ENCODE measurements around the gene VARS1.
"Not testable (repeated sequence)": the region's sequence is repeated elsewhere in the genome, so short reads cannot be mapped to it uniquely, and the experiment has no call there.

VARS1 gene

DNA sequence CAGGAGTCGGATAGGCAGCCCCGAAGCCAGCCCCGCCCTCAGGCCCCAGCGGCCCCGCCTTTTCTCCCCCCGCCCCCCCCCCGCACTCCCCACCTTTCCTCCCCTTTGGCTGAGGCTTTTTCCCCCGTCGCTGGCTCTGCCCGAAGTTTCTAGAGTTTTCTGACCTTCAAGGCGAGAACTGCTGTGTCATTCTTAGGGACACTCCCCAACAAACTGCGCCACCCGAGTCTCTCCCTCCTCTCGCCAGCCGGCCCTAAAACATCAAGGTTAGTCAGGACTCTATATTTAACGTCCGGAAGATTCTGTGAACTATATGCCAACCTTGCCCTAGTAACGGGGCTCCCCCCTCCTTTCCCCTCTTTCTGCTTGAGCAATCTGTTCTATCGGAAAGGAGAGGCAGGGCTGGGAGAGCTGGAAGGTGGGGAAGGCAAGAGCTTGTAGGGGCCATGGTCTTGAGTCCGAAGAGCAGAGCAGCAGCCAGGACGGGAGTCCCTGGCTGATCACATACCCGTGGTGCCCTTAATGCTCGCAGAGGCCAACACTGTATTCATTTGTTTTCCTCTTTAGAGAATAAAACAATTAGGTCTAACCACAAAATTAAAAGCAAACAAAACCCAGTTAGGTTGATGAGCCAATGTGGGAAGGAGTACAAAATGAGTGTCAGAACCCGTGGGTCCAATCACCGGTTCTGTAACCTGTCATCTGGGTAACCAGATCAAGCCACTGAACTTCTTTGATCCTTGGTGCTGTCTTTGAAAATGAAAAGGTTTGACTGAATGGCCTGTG, 26.7 kb upstream of the VARS1 start:
- Histone ChIP-seq H3K27ac (ENCODE audit: low read depth in 2 of 2, low read length in 2 of 2) (peak overlapping the region; percentile 98), H3K27me3 (ENCODE audit: control insufficient read depth in 2 of 2, insufficient read depth in 2 of 2, low read length in 2 of 2) (no peaks in the 10 kb centered on the region), H3K4me3 (ENCODE audit: low read length in 2 of 2) (peak overlapping the region; percentile 59 to 87), H3K36me3 (ENCODE audit: control insufficient read depth in 2 of 2, insufficient read depth in 2 of 2, low read length in 2 of 2) (no peaks in the 10 kb centered on the region), H3K4me1 (ENCODE audit: control insufficient read depth in 2 of 2, insufficient read depth in 2 of 2, low read length in 2 of 2) (peaks cover 49 to 55% of the 10 kb centered on the region in 2 donors), H3K9ac (ENCODE audit: low read depth in 1 of 2, low read length in 2 of 2) (peak overlapping the region; percentile 88 to 89), H3K9me3 (ENCODE audit: control insufficient read depth in 2 of 2, low read length in 2 of 2) (no peaks in the 10 kb centered on the region)

DNA sequence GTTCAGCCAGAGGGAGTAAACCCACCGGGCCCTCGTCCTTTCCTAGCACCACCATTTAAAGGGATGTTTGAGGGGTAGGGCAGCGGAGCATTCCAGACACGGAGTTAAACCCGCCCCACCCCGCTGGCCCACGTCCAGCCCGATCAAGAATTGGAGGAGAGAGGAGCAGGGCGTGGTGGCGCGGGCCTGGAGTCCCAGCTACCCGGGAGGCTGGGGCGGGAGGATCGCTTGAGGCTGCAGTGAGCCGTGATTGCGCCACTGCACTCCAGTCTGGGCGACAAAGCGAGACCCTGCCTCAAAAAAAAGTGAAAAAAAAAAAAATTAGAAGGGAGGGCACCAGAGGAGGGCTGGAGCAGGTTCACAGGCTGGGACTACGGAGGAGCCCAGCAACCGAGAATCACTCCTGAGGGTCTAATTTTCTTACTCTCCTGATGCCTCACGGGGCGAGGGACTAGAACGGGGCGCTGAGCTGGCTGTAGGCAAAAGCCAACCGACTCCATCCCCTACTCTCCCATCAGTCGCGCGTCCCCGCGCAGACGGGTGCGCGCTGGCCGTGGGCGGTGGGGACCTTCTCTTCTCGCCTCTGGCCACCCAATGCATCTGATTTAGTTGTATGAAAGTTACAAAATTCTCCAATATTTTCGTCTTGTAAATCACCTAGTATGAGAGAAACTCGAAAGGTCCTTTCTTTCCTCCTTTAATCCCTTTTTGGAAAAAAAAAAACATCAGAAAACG, 25.9 kb upstream of the VARS1 start:
- Histone ChIP-seq H3K27me3 (ENCODE audit: control insufficient read depth in 2 of 2, insufficient read depth in 2 of 2, low read length in 2 of 2) (no peaks in the 10 kb centered on the region), H3K27ac (ENCODE audit: low read depth in 2 of 2, low read length in 2 of 2) (peak overlapping the region; percentile 98), H3K4me3 (ENCODE audit: low read length in 2 of 2) (peak overlapping the region; percentile 59 to 87), H3K9ac (ENCODE audit: low read depth in 1 of 2, low read length in 2 of 2) (peak overlapping the region; percentile 77 to 82), H3K9me3 (ENCODE audit: control insufficient read depth in 2 of 2, low read length in 2 of 2) (no peaks in the 10 kb centered on the region), H3K36me3 (ENCODE audit: control insufficient read depth in 2 of 2, insufficient read depth in 2 of 2, low read length in 2 of 2) (no peaks in the 10 kb centered on the region), H3K4me1 (ENCODE audit: control insufficient read depth in 2 of 2, insufficient read depth in 2 of 2, low read length in 2 of 2) (peaks cover 43 to 52% of the 10 kb centered on the region in 2 donors)

DNA sequence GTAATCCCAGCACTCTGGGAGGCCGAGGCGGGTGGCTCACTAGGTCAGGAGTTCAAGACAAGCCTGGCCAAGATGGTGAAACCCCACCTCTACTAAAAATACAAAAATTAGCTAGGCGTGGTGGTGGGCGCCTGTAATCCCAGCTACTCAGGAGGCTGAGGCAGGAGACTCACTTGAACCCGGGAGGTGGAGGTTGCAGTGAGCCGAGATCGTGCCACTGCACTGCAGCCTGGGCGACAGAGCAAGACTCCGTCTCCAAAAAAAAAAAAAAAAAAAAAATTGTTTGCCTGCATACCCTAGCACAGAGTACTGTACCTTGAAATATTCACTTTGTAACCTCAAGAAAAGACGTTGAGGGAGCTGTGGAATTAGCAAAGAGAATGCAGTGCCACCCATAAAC, 24.8 kb upstream of the VARS1 start:
- peak overlapping the region in 1 of 2 donors; percentile 77 for H3K9ac ChIP-seq (ENCODE audit: low read depth in 1 of 2, low read length in 2 of 2)
- peak overlapping the region; percentile 98 for H3K27ac ChIP-seq (ENCODE audit: low read depth in 2 of 2, low read length in 2 of 2)
- H3K27me3 ChIP-seq (ENCODE audit: control insufficient read depth in 2 of 2, insufficient read depth in 2 of 2, low read length in 2 of 2); H3K36me3 ChIP-seq (ENCODE audit: control insufficient read depth in 2 of 2, insufficient read depth in 2 of 2, low read length in 2 of 2); H3K4me3 ChIP-seq (ENCODE audit: low read length in 2 of 2); H3K9me3 ChIP-seq (ENCODE audit: control insufficient read depth in 2 of 2, low read length in 2 of 2): not testable (repeated sequence)
- peaks cover 35 to 47% of the 10 kb centered on the region in 2 donors for H3K4me1 ChIP-seq (ENCODE audit: control insufficient read depth in 2 of 2, insufficient read depth in 2 of 2, low read length in 2 of 2)

DNA sequence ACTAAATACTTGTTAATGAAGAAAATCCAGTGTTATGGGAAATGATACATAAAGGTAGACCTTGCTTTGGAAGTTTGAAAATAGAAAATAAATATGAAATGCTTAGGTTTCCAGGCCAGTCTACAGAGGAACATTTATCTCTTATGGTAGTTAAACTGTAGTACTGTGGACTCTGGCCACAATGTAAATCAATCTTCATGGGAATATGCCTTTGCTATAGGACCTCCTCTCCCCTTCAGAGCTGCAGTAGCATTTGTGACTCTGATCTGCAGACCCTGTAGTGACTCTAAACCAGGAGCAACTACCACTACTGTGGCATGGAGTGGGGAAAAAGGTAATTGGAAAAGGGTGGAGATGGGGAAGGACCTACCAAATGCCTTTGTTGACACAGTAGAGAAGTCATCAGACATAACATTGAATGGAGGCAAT, 24.3 kb upstream of the VARS1 start:
- H3K27me3 ChIP-seq (ENCODE audit: control insufficient read depth in 2 of 2, insufficient read depth in 2 of 2, low read length in 2 of 2), result no peaks in the 10 kb centered on the region
- H3K9ac ChIP-seq (ENCODE audit: low read depth in 1 of 2, low read length in 2 of 2), result peak overlapping the region in 1 of 2 donors; percentile 1
- peak overlapping the region; percentile 73 to 77 for H3K27ac ChIP-seq (ENCODE audit: low read depth in 2 of 2, low read length in 2 of 2)
- no peaks in the 10 kb centered on the region for H3K36me3 ChIP-seq (ENCODE audit: control insufficient read depth in 2 of 2, insufficient read depth in 2 of 2, low read length in 2 of 2)
- H3K9me3 ChIP-seq (ENCODE audit: control insufficient read depth in 2 of 2, low read length in 2 of 2), result no peaks in the 10 kb centered on the region
- peaks cover 31 to 47% of the 10 kb centered on the region in 2 donors for H3K4me1 ChIP-seq (ENCODE audit: control insufficient read depth in 2 of 2, insufficient read depth in 2 of 2, low read length in 2 of 2)
- no peak overlapping the region for H3K4me3 ChIP-seq (ENCODE audit: low read length in 2 of 2)

DNA sequence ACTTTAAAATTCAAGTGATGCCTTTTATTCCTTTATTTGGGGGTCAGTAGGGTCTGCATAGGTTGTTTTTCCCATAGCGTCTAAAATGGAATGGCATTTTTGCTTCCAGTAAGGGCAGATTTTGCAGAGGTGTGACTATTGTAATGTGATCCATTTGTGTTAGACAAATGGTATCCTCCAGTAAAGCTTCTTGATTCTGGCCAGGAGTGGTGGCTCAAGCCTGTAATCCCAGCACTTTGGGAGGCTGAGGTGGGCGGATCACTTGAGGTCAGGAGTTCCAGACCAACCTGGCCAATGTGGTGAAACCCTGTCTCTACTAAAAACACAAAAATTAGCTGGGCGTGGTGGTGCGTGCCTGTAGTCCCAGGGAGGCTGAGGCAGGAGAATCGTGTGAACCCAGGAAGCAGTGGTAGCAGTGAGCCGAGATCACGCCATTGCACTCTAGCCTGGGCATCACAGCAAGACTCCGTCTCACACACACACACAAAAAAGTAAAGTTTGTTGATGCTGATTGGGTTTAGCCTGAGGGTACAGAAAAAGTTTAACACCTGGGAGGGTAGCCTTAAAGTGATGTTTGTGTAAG, 22.5 kb upstream of the VARS1 start:
- not testable (repeated sequence) for H3K27me3 ChIP-seq (ENCODE audit: control insufficient read depth in 2 of 2, insufficient read depth in 2 of 2, low read length in 2 of 2); H3K9me3 ChIP-seq (ENCODE audit: control insufficient read depth in 2 of 2, low read length in 2 of 2); H3K36me3 ChIP-seq (ENCODE audit: control insufficient read depth in 2 of 2, insufficient read depth in 2 of 2, low read length in 2 of 2)
- peak overlapping the region in 1 of 2 donors; percentile 67 for H3K27ac ChIP-seq (ENCODE audit: low read depth in 2 of 2, low read length in 2 of 2)
- peaks cover 34 to 49% of the 10 kb centered on the region in 2 donors for H3K4me1 ChIP-seq (ENCODE audit: control insufficient read depth in 2 of 2, insufficient read depth in 2 of 2, low read length in 2 of 2)
- H3K4me3 ChIP-seq (ENCODE audit: low read length in 2 of 2), result peak overlapping the region; percentile 57 to 76
- peak overlapping the region; percentile 44 to 69 for H3K9ac ChIP-seq (ENCODE audit: low read depth in 1 of 2, low read length in 2 of 2)

DNA sequence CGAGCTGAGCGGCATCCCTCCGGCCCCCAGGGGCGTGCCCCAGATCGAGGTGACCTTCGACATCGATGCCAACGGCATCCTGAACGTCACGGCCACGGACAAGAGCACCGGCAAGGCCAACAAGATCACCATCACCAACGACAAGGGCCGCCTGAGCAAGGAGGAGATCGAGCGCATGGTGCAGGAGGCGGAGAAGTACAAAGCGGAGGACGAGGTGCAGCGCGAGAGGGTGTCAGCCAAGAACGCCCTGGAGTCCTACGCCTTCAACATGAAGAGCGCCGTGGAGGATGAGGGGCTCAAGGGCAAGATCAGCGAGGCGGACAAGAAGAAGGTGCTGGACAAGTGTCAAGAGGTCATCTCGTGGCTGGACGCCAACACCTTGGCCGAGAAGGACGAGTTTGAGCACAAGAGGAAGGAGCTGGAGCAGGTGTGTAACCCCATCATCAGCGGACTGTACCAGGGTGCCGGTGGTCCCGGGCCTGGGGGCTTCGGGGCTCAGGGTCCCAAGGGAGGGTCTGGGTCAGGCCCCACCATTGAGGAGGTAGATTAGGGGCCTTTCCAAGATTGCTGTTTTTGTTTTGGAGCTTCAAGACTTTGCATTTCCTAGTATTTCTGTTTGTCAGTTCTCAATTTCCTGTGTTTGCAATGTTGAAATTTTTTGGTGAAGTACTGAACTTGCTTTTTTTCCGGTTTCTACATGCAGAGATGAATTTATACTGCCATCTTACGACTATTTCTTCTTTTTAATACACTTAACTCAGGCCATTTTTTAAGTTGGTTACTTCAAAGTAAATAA, 21.8 kb upstream of the VARS1 start:
- Histone ChIP-seq H3K4me1 (ENCODE audit: control insufficient read depth in 2 of 2, insufficient read depth in 2 of 2, low read length in 2 of 2) (peaks cover 28 to 42% of the 10 kb centered on the region in 2 donors), H3K27ac (ENCODE audit: low read depth in 2 of 2, low read length in 2 of 2) (peak overlapping the region; percentile 39 to 67), H3K9ac (ENCODE audit: low read depth in 1 of 2, low read length in 2 of 2) (peak overlapping the region; percentile 38 to 69), H3K4me3 (ENCODE audit: low read length in 2 of 2) (peak overlapping the region; percentile 57 to 76)
- not testable (repeated sequence) for H3K27me3 ChIP-seq (ENCODE audit: control insufficient read depth in 2 of 2, insufficient read depth in 2 of 2, low read length in 2 of 2); H3K9me3 ChIP-seq (ENCODE audit: control insufficient read depth in 2 of 2, low read length in 2 of 2); H3K36me3 ChIP-seq (ENCODE audit: control insufficient read depth in 2 of 2, insufficient read depth in 2 of 2, low read length in 2 of 2)

DNA sequence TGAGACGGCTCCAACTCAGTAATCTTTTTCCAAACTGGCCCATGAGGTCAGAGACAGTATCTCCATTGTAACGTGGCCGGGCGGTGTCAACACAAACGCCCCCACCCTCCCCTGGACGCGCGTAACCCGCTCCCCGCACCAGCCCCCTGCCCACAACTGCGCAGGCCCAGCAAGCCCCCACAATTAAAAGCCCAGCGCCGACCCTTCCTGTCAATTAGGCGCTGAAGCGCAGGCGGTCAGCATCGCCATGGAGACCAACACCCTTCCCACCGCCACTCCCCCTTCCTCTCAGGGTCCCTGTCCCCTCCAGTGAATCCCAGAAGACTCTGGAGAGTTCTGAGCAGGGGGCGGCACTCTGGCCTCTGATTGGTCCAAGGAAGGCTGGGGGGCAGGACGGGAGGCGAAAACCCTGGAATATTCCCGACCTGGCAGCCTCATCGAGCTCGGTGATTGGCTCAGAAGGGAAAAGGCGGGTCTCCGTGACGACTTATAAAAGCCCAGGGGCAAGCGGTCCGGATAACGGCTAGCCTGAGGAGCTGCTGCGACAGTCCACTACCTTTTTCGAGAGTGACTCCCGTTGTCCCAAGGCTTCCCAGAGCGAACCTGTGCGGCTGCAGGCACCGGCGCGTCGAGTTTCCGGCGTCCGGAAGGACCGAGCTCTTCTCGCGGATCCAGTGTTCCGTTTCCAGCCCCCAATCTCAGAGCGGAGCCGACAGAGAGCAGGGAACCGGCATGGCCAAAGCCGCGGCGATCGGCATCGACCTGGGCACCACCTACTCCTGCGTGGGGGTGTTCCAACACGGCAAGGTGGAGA, 19.7 kb upstream of the VARS1 start, which contains the start of the genes HSPA1A and HSPA1L:
TSS of gene HSPA1A (plus strand) at position 519 of the 814 bp plus-strand sequence. CDS start at position 733, 214 bp downstream.
TSS of gene HSPA1L (minus strand) at position 259 of the 814 bp plus-strand sequence. CDS start 3,311 bp downstream, outside the sequence.
- H3K9me3 ChIP-seq (ENCODE audit: control insufficient read depth in 2 of 2, low read length in 2 of 2), result no peaks in the 10 kb centered on the region
- H3K9ac ChIP-seq (ENCODE audit: low read depth in 1 of 2, low read length in 2 of 2), result peak within 1 kb of the TSS; percentile 80 to 83
- H3K27me3 ChIP-seq (ENCODE audit: control insufficient read depth in 2 of 2, insufficient read depth in 2 of 2, low read length in 2 of 2), result no peaks in the 10 kb centered on the region
- H3K4me1 ChIP-seq (ENCODE audit: control insufficient read depth in 2 of 2, insufficient read depth in 2 of 2, low read length in 2 of 2), result peaks cover 19 to 29% of the 10 kb centered on the region in 2 donors
- H3K27ac ChIP-seq (ENCODE audit: low read depth in 2 of 2, low read length in 2 of 2), result peak within 1 kb of the TSS; percentile 97 to 99
- peak within 1 kb of the TSS; percentile 76 to 84 for H3K4me3 ChIP-seq (ENCODE audit: low read length in 2 of 2)
- H3K36me3 ChIP-seq (ENCODE audit: control insufficient read depth in 2 of 2, insufficient read depth in 2 of 2, low read length in 2 of 2), result peaks cover 0 to 2% of the 10 kb centered on the region in 2 donors

DNA sequence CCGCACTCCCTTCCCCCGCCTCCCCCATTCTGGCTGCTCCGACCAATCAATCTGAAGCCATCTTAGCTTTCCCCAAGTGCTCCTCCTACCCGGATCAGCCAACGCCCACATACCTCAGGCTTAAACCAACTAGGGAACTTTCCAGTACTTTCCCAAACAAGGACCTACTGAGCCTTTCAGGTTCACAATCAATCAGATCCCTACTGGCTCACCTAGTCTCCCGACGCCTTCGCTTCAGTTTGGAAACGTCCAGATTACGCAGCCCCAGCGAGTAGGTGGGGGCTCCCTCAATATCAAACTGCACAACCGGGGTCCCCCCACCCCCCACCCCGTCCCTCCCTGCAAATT, 19.1 kb upstream of the VARS1 start:
- peak overlapping the region; percentile 80 to 83 for H3K9ac ChIP-seq (ENCODE audit: low read depth in 1 of 2, low read length in 2 of 2)

DNA sequence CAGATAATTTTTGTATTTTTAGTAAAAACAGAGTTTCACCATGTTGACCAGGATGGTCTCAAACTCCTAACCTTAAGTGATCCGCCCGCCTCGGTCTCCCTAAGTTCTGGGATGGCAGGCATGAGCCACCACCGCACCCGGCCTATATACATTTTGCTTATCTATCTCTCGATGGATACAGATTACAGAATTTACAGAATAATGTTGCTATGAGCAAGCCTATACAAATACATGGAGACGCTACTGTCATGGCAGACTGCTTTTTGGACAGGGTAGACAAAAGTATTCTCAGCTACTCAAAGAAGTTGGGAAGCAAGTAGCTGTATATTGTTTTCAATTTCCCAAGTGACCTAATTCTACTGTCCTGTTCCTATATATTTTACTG, 17.9 kb upstream of the VARS1 start:
- no peaks in the 10 kb centered on the region for H3K27me3 ChIP-seq (ENCODE audit: control insufficient read depth in 2 of 2, insufficient read depth in 2 of 2, low read length in 2 of 2)
- peak overlapping the region; percentile 58 to 76 for H3K4me3 ChIP-seq (ENCODE audit: low read length in 2 of 2)
- no peaks in the 10 kb centered on the region for H3K9me3 ChIP-seq (ENCODE audit: control insufficient read depth in 2 of 2, low read length in 2 of 2)
- peaks cover 0 to 2% of the 10 kb centered on the region in 2 donors for H3K36me3 ChIP-seq (ENCODE audit: control insufficient read depth in 2 of 2, insufficient read depth in 2 of 2, low read length in 2 of 2)
- H3K27ac ChIP-seq (ENCODE audit: low read depth in 2 of 2, low read length in 2 of 2), result peak overlapping the region; percentile 94 to 97
- H3K4me1 ChIP-seq (ENCODE audit: control insufficient read depth in 2 of 2, insufficient read depth in 2 of 2, low read length in 2 of 2), result peaks cover 7 to 16% of the 10 kb centered on the region in 2 donors
- H3K9ac ChIP-seq (ENCODE audit: low read depth in 1 of 2, low read length in 2 of 2), result peak overlapping the region; percentile 63 to 78

More for the DNA sequence above, 19.1 kb upstream of the VARS1 start:
- Histone ChIP-seq H3K9me3 (ENCODE audit: control insufficient read depth in 2 of 2, low read length in 2 of 2) (no peaks in the 10 kb centered on the region), H3K27me3 (ENCODE audit: control insufficient read depth in 2 of 2, insufficient read depth in 2 of 2, low read length in 2 of 2) (no peaks in the 10 kb centered on the region), H3K36me3 (ENCODE audit: control insufficient read depth in 2 of 2, insufficient read depth in 2 of 2, low read length in 2 of 2) (peaks cover 0 to 2% of the 10 kb centered on the region in 2 donors), H3K4me1 (ENCODE audit: control insufficient read depth in 2 of 2, insufficient read depth in 2 of 2, low read length in 2 of 2) (peaks cover 13 to 23% of the 10 kb centered on the region in 2 donors), H3K4me3 (ENCODE audit: low read length in 2 of 2) (peak overlapping the region; percentile 76 to 84), H3K27ac (ENCODE audit: low read depth in 2 of 2, low read length in 2 of 2) (peak overlapping the region; percentile 97 to 99)
